B cell (primary cell): ENCODE data around the gene SLC25A21. TPM values are rescaled to one million over a fixed set of nuclear protein-coding genes. Genes with fewer than 3 reads are reported as not detected.
A peak's percentile ranks its signal among the peaks of the same experiment; 100 is the strongest.

Experiments used
- ATAC-seq: fragments of 200-7000 bp; cut with Tn5 transposase; one replicate; pipeline ENCODE4 v1.10.0; 2021; ENCODE audit warnings: low read depth, mild to moderate bottlenecking, moderate number of reproducible peaks, moderate library complexity
- CTCF ChIA-PET: fragments of 350-600 bp; sonication (Branson Sonifier 250); formaldehyde crosslinking; loops from one replicate; lab custom pipeline; 2021; ENCODE audit warnings: antibody characterized with exemption, inconsistent platforms; lab: Charles Lee
- POLR2A ChIA-PET: fragments of 350-600 bp; sonication (Branson Sonifier 250); formaldehyde crosslinking; loops from one replicate; lab custom pipeline; 2021; ENCODE audit warnings: antibody characterized with exemption; lab: Charles Lee
- DNase-seq: peaks from one replicate; pipeline ENCODE4 v3.0.0; 2013
- H2AFZ ChIP-seq: 2 replicates; pipeline ENCODE4 v1.6.1; 2012; ENCODE audit warnings: mild to moderate bottlenecking, low read depth, low read length; ENCODE audit not compliant: insufficient read depth, poor library complexity, severe bottlenecking
- H3K27ac ChIP-seq, 2 donors: 1 replicate in 1 of 2; 2 replicates in 1 of 2; pipeline ENCODE4 v1.5.1; 2012 to 2013; ENCODE audit warnings: low read length in 2 of 2, mild to moderate bottlenecking in 2 of 2, moderate library complexity in 1 of 2
- H3K27me3 ChIP-seq, 4 experiments: fragments of 200-600 bp in 1 of 4; sonication (generic) in 1 of 4; replicated peaks in 1 of 4; 1 replicate in 2 of 4; 2 replicates in 2 of 4; pipeline versions ENCODE4 v1.6.1 to v1.7.0; 2013 to 2016; ENCODE audit warnings: low read length in 3 of 4, mild to moderate bottlenecking in 2 of 4, mixed read lengths in 1 of 4, moderate library complexity in 1 of 4; ENCODE audit not compliant: insufficient read depth in 4 of 4, control insufficient read depth in 3 of 4; ENCODE audit errors: control extremely low read depth in 1 of 4
- H3K36me3 ChIP-seq, 2 experiments: replicated peaks in 1 of 2; 1 replicate in 1 of 2; 2 replicates in 1 of 2; pipeline versions ENCODE4 v1.6.1 to v1.7.1; 2013; ENCODE audit warnings: low read length in 1 of 2; ENCODE audit not compliant: insufficient read depth in 2 of 2, control insufficient read depth in 1 of 2; ENCODE audit errors: control extremely low read depth in 1 of 2, extremely low read depth in 1 of 2
- H3K4me1 ChIP-seq, 2 donors: fragments of 200-600 bp in 1 of 2; sonication (generic) in 1 of 2; 1 replicate in 1 of 2; 2 replicates in 1 of 2; pipeline versions ENCODE4 v1.5.1 to v1.6.1; 2013 to 2017; ENCODE audit warnings: low read length in 2 of 2; ENCODE audit not compliant: control insufficient read depth in 2 of 2, insufficient read depth in 2 of 2
- H3K4me2 ChIP-seq: replicated peaks from 2 replicates; pipeline ENCODE3; 2012; ENCODE audit warnings: mild to moderate bottlenecking, low read depth, low read length; ENCODE audit not compliant: poor library complexity, severe bottlenecking
- H3K4me3 ChIP-seq, 5 experiments: fragments of 200-600 bp in 1 of 5; sonication (generic) in 1 of 5; 1 replicate in 3 of 5; 2 replicates in 2 of 5; pipeline versions ENCODE4 v1.5.1 to v1.7.0; 2011 to 2016; ENCODE audit warnings: low read length in 4 of 5, mild to moderate bottlenecking in 4 of 5, low read depth in 2 of 5, control low read depth in 1 of 5, moderate library complexity in 1 of 5; ENCODE audit not compliant: insufficient read depth in 1 of 5; ENCODE audit errors: control extremely low read depth in 1 of 5, extremely low read depth in 1 of 5
- H3K79me2 ChIP-seq: fragments of 200-600 bp; sonication (generic); one replicate; pipeline ENCODE4 v1.6.0; 2016; ENCODE audit warnings: low read length; ENCODE audit not compliant: control insufficient read depth, insufficient read depth
- H3K9ac ChIP-seq: fragments of 200-600 bp; sonication (generic); 2 replicates; pipeline ENCODE4 v1.6.1; 2017; ENCODE audit warnings: mild to moderate bottlenecking, low read length, moderate library complexity
- H3K9me3 ChIP-seq, 3 donors: one replicate each; pipeline versions ENCODE4 v1.6.1 to v1.7.1; 2013; ENCODE audit warnings: low read length in 2 of 3; ENCODE audit not compliant: control insufficient read depth in 2 of 3, insufficient read depth in 1 of 3; ENCODE audit errors: control extremely low read depth in 1 of 3
- H4K20me1 ChIP-seq: 2 replicates; pipeline ENCODE4 v1.6.0; 2012; ENCODE audit warnings: mild to moderate bottlenecking, low read length; ENCODE audit not compliant: insufficient read depth, control insufficient read depth, poor library complexity, severe bottlenecking
- H3K27ac Mint-ChIP-seq: one replicate; pipeline ENCODE4 v1.8.0; 2021; ENCODE audit warnings: mixed read lengths
- H3K27me3 Mint-ChIP-seq: one replicate; pipeline ENCODE4 v1.8.0; 2021; ENCODE audit warnings: mixed read lengths
- H3K4me1 Mint-ChIP-seq: one replicate; pipeline ENCODE4 v1.8.0; 2021; ENCODE audit warnings: mixed read lengths
- H3K4me3 Mint-ChIP-seq: one replicate; pipeline ENCODE4 v1.8.0; 2021; ENCODE audit warnings: mixed read lengths
- H3K9me3 Mint-ChIP-seq: one replicate; pipeline ENCODE4 v1.8.0; 2022; ENCODE audit warnings: mixed read lengths; ENCODE audit not compliant: insufficient read depth
- EZH2 ChIP-seq: IDR thresholded peaks from 2 replicates; pipeline ENCODE4 v1.6.1; 2012; ENCODE audit warnings: borderline replicate concordance, low read depth, mild to moderate bottlenecking, moderate library complexity, low read length; ENCODE audit not compliant: insufficient read depth, poor library complexity, severe bottlenecking
- WGBS: methylation state at CpG from one replicate; pipeline ENCODE4 v1.1.5; 2013; ENCODE audit warnings: missing lambda C conversion rate; ENCODE audit not compliant: insufficient coverage; 5-methylcytosine and 5-hydroxymethylcytosine counted together
- intact Hi-C: fragments of 100-400 bp; cut with micrococcal nuclease; formaldehyde crosslinking; loops from one replicate; pipeline ENCODE4 v1.10.0; 2022
- polyA plus RNA-seq: library from polyadenylated mRNA; depleted of rRNA; stranded (reverse); fragments of >200 nt; gene quantifications from 2 replicates; pipeline ENCODE4 v1.2.3, GENCODE V29; 2012
- total RNA-seq, 2 donors: library from RNA; stranded (reverse); fragments of 120-200 nt in 1 of 2; gene quantifications; 1 replicate in 1 of 2; 2 replicates in 1 of 2; pipeline versions ENCODE4 v1.2.3 to v1.2.4, GENCODE V29; 2013 to 2022
- TF ChIP-seq, protein P1 (sequence below): fragments of 200-600 bp; IDR thresholded peaks from one replicate; pipeline ENCODE4 v1.8.0; 2022; ENCODE audit warnings: antibody characterized with exemption, mild to moderate bottlenecking

The SLC25A21 gene
- total and polyA plus RNA-seq, 2 donors (not counting 1 experiment from before 2014, with no cell fraction given), result not detected

- ChIA-PET CTCF (no interaction called here), POLR2A (no interaction called here)
- no peak overlapping the region for H3K9ac ChIP-seq
- H3K4me3 ChIP-seq, result no peak overlapping the region
- intact Hi-C loops, result no loop called here
- no peak for TF ChIP-seq EZH2
- TF ChIP-seq, protein P1, sequence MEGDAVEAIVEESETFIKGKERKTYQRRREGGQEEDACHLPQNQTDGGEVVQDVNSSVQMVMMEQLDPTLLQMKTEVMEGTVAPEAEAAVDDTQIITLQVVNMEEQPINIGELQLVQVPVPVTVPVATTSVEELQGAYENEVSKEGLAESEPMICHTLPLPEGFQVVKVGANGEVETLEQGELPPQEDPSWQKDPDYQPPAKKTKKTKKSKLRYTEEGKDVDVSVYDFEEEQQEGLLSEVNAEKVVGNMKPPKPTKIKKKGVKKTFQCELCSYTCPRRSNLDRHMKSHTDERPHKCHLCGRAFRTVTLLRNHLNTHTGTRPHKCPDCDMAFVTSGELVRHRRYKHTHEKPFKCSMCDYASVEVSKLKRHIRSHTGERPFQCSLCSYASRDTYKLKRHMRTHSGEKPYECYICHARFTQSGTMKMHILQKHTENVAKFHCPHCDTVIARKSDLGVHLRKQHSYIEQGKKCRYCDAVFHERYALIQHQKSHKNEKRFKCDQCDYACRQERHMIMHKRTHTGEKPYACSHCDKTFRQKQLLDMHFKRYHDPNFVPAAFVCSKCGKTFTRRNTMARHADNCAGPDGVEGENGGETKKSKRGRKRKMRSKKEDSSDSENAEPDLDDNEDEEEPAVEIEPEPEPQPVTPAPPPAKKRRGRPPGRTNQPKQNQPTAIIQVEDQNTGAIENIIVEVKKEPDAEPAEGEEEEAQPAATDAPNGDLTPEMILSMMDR, result no peak
- WGBS, result 9% methylated on average over 55 of the region's 55 CpGs
- peaks cover 3 to 14% of the 10 kb centered on the region in 2 donors for H3K4me1 ChIP-seq
- H3K9me3 ChIP-seq, result peaks cover 0 to 70% (median 0%) of the 10 kb centered on the region in 3 donors
- H3K27me3 ChIP-seq, result peaks cover 0 to 93% (median 58%) of the 10 kb centered on the region in 4 experiments
- peak overlapping the region; percentile 10 for H2AFZ ChIP-seq
- H3K27ac ChIP-seq, result no peak overlapping the region
- no peak overlapping the region for H3K4me3 Mint-ChIP-seq
- peaks cover 76% of the 10 kb centered on the region for H3K27me3 Mint-ChIP-seq
- peaks cover 19% of the 10 kb centered on the region for H3K4me1 Mint-ChIP-seq
- no peaks in the 10 kb centered on the region for H4K20me1 ChIP-seq
- DNase-seq (no peak), ATAC-seq (no peak)
- H3K36me3 ChIP-seq, result no peaks in the 10 kb centered on the region
- no peak overlapping the region for H3K4me2 ChIP-seq
- no peaks in the 10 kb centered on the region for H3K79me2 ChIP-seq
- no peaks in the 10 kb centered on the region for H3K9me3 Mint-ChIP-seq
- no peak overlapping the region for H3K27ac Mint-ChIP-seq
These were observed 514.8 kb downstream of the SLC25A21 start for GRCh38 chr14:36657399-36658122.

DNA sequence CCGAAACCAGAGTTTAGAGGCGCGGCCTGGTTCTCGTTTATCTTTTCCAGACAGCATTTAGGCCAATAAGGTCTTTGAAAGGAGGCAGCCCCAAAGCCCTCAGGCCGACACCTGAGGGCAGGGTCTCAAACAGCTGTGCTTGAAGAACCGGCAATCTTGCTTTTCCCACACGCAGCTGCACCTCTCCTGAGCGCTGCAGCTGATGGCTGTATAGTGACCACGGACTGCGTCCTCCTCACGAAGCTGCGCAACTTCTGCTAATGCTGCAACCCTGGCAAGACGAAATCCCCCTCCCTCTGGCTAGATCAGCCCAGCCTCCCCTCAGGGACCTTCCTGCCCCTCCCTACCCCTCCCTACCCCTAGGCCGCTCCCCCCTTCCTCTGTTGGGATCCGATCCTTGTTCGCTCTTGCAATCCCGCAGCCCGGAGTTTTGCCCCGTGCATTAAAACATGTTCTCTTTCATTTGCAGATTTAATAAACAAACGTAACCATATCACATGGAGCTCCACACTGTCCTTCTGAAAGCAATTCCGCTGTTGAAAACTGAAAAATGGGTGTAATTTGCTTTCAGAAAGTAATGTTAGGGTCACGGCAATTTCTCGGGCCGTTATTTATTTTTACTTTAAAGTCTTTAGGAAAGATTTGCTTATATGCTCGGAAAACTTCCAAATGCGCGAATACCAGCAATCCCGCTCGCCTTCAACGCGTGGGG is 515.6 kb downstream of the SLC25A21 start:
- Mint-ChIP-seq H3K4me3 (no peak overlapping the region), H3K27ac (no peak overlapping the region), H3K9me3 (no peaks in the 10 kb centered on the region), H3K27me3 (peaks cover 75% of the 10 kb centered on the region), H3K4me1 (peaks cover 14% of the 10 kb centered on the region)
- Histone ChIP-seq H3K9ac (no peak overlapping the region), H3K27me3 (peaks cover 0 to 87% (median 56%) of the 10 kb centered on the region in 4 experiments), H3K4me3 (no peak overlapping the region), H3K27ac (no peak overlapping the region), H3K4me2 (no peak overlapping the region), H3K79me2 (no peaks in the 10 kb centered on the region), H3K9me3 (peaks cover 0 to 63% (median 0%) of the 10 kb centered on the region in 3 donors), H3K4me1 (peaks cover 0 to 9% of the 10 kb centered on the region in 2 donors), H2AFZ (peak overlapping the region; percentile 28), H3K36me3 (no peaks in the 10 kb centered on the region), H4K20me1 (no peaks in the 10 kb centered on the region)
- TF ChIP-seq, protein P1, result no peak
- TF ChIP-seq EZH2, result no peak
- DNase-seq (no peak), ATAC-seq (no peak)
- intact Hi-C loops, result no loop called here
- 8% methylated on average over 30 of the region's 31 CpGs for WGBS
- ChIA-PET POLR2A (no interaction called here), CTCF (no interaction called here)
